OCI-LY3 (cell line): ENCODE results near the gene CIB4.

Source experiments
- CTCF ChIP-seq: fragments of 200-600, 300-600 bp; sonication (generic); IDR thresholded peaks from 2 replicates; pipeline ENCODE4 v1.5.1; 2014; ENCODE audit warnings: antibody characterized with exemption, low read length, low read depth
- EZH2phosphoT487 ChIP-seq: fragments of 200-600 bp; shearing (Covaris generic); IDR thresholded peaks from 2 replicates; pipeline ENCODE4 v1.6.1; 2018; ENCODE audit warnings: antibody characterized with exemption, mixed run types, low read depth

- TF ChIP-seq CTCF (no peak), EZH2phosphoT487 (no peak)
These were observed 23.5 kb downstream of the CIB4 start for GRCh38 chr2:26617588-26618083.
